NT2/D1 (cell line): ENCODE results near the gene ENDOV.

Experiments used
- SUZ12 ChIP-seq: IDR thresholded peaks from 2 replicates; pipeline ENCODE4 v1.6.1; 2011; ENCODE audit not compliant: insufficient read length, insufficient read depth; ENCODE audit errors: extremely low read depth
- YY1 ChIP-seq: IDR thresholded peaks from 2 replicates; pipeline ENCODE4 v1.6.1; 2011; ENCODE audit not compliant: insufficient read length, insufficient read depth
- ZNF274 ChIP-seq: IDR thresholded peaks from 2 replicates; pipeline ENCODE4 v1.6.1; 2011; ENCODE audit warnings: mild to moderate bottlenecking, low read depth, low read length

DNA sequence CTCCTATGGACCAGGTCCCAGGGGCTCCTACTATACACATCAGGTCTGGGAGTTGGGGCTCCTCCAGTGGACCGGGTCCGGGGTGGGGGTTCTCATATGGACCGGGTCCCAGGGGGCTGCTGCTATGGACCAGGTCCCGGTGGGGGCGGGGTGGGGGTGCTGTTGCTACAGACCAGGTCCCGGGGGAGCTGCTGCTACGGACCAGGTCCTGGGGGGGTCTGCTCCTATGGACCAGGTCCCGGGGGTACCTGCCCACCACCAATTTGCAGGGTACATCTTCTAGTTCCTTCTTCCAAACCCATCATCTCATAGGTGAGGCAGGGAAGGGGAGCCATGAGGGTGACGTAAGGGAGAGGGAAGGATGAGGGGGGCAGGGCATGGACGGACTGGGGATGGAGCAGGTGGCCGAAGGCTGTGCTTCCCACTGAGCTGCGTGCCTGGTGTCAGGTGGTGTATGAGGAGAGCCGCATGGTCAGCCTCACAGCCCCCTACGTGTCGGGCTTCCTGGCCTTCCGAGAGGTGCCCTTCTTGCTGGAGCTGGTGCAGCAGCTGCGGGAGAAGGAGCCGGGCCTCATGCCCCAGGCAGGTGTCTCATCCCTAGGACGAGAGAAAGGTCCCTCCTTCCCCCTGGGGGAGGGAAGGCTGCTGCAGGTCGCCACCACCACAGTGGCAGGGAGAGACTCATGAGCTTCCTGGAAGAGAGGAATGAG lies 6.6 kb downstream of the ENDOV start:
- TF ChIP-seq SUZ12 = no peak
- TF ChIP-seq YY1 = no peak
- no peak for TF ChIP-seq ZNF274
